Measurements from ENCODE around the gene ZNF433. TPM values are rescaled to one million over a fixed set of nuclear protein-coding genes. Genes with fewer than 3 reads are reported as not detected.

ZNF433 gene
- total and polyA plus RNA-seq, 2 experiments from 2014 or later = 2.0 to 3.4 TPM

DNA sequence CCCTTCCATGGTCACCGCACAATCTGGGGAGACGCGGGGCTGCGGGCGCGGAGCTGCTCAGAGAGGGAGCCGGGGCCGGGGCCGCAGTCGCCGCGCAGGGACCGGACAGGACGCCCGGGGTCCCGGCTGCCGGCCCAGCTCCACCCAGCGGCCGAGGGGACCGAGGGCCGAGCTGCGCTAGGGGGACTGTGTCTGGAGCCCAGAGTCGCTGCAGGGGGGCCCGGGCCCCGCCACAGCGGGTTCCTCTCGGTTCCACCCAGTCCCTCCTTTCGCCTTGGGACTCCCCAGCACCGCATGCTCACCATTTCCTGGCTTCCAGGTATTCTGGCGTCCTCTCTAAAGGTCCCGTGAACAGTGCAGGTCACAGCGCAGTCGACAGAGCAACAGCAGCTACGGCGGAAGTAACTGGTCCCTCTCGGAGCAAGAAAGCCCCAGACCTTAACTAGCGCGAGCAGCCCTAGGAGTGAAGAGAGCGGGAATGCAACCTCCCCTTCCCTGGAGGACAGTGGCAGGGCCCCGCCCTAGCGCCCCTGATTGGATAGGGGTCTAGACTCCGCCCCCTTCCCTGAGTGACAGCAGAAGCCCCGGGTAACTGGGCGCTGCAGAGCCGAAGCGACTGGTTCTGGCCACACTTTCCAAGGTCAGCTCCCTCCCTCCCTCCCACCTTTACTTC lies 17.2 kb upstream of the ZNF433 start, which contains the start of gene ZNF878:
Gene ZNF878 (minus strand): TSS at position 465 of the 673 bp plus-strand sequence. CDS start 160 bp downstream, at position 305.
- Mint-ChIP-seq H3K9me3 (peaks cover 91% of the 10 kb centered on the region), H3K4me3 (peak within 1 kb of the TSS; percentile 41; the same call in 2 of the 3 replicates), H3K36me3 (ENCODE audit: low read depth) (peaks cover 42% of the 10 kb centered on the region), H3K4me1 (no peaks in the 10 kb centered on the region), H3K27me3 (ENCODE audit: insufficient read depth, low read depth, poor library complexity) (peaks cover 3% of the 10 kb centered on the region), H3K27ac (no peak within 1 kb of the TSS)
- H3F3A ChIP-seq (replicated peaks; ENCODE audit: low read depth) = peaks cover 18% of the 10 kb centered on the region
- H3K4me2 ChIP-seq = peak within 1 kb of the TSS; percentile 90
- DNase-seq (ENCODE audit: low spot score) (peak; percentile 99), ATAC-seq (peak; percentile 95)
- TF ChIP-seq POLR2AphosphoS5 (IDR thresholded peaks at IDR 0.05; ENCODE audit: low read depth) (peak; percentile 100), ETS1 (IDR thresholded peaks at IDR 0.05) (peak; percentile 61), EZH2 (IDR thresholded peaks at IDR 0.05; ENCODE audit: low read depth, unreplicated experiment) (no peak), CTCF (conservative IDR thresholded peaks at IDR 0.05; ENCODE audit: low read depth in 2 of 2) (peak; percentile 13 to 20; a peak in 3 of 4 replicates), JUNB (IDR thresholded peaks at IDR 0.05; ENCODE audit: unreplicated experiment) (no peak)
- H3K27ac ChIP-seq (ENCODE audit: low read depth) = peak within 1 kb of the TSS; percentile 94
- H2AFZ ChIP-seq = peak within 1 kb of the TSS; percentile 69
- H3K9me2 ChIP-seq (ENCODE audit: insufficient read depth) = no peaks in the 10 kb centered on the region
- peaks cover 13% of the 10 kb centered on the region for H3K36me3 ChIP-seq (ENCODE audit: insufficient read depth)
- no peaks in the 10 kb centered on the region for H4K20me1 ChIP-seq (replicated peaks; ENCODE audit: insufficient read depth)
- peak within 1 kb of the TSS; percentile 99 for H3K4me3 ChIP-seq
- peaks cover 33% of the 10 kb centered on the region for H3K79me2 ChIP-seq (replicated peaks; ENCODE audit: insufficient read depth)
- H3K4me1 ChIP-seq (ENCODE audit: insufficient read depth) = peaks cover 13% of the 10 kb centered on the region; the same call in 1 of the 2 replicates
- H3K27me3 ChIP-seq (ENCODE audit: insufficient read depth) = peaks cover 4% of the 10 kb centered on the region; the same call in 1 of the 2 replicates

GRCh38 chr19:12052091-12052496 lies 16.6 kb upstream of the ZNF433 start:
- DNase-seq (ENCODE audit: low spot score) = no peak
- peaks cover 13% of the 10 kb centered on the region; the same call in 1 of the 2 replicates for H3K4me1 ChIP-seq (ENCODE audit: insufficient read depth)
- peaks cover 18% of the 10 kb centered on the region for H3K36me3 ChIP-seq (ENCODE audit: insufficient read depth)
- H3F3A ChIP-seq (replicated peaks; ENCODE audit: low read depth) = peaks cover 18% of the 10 kb centered on the region
- no peaks in the 10 kb centered on the region for H3K9me2 ChIP-seq (ENCODE audit: insufficient read depth)
- Mint-ChIP-seq H3K4me3 (peak overlapping the region; percentile 41; the same call in 2 of the 3 replicates), H3K27ac (no peak overlapping the region), H3K4me1 (no peaks in the 10 kb centered on the region), H3K36me3 (ENCODE audit: low read depth) (peaks cover 42% of the 10 kb centered on the region), H3K9me3 (peaks cover 91% of the 10 kb centered on the region), H3K27me3 (ENCODE audit: insufficient read depth, low read depth, poor library complexity) (peaks cover 3% of the 10 kb centered on the region)
- peaks cover 4% of the 10 kb centered on the region; the same call in 1 of the 2 replicates for H3K27me3 ChIP-seq (ENCODE audit: insufficient read depth)
- peak overlapping the region; percentile 99 for H3K4me3 ChIP-seq
- TF ChIP-seq EZH2phosphoT487 (IDR thresholded peaks at IDR 0.05; ENCODE audit: unreplicated experiment) (no peak), EZH2 (IDR thresholded peaks at IDR 0.05; ENCODE audit: low read depth, unreplicated experiment) (no peak), ZNF462 (CRISPR knock-in tag; IDR thresholded peaks at IDR 0.05) (no peak), NANOG (IDR thresholded peaks at IDR 0.05; ENCODE audit: borderline replicate concordance) (no peak), ZNF114 (CRISPR knock-in tag; IDR thresholded peaks at IDR 0.05) (no peak)
- H4K20me1 ChIP-seq (replicated peaks; ENCODE audit: insufficient read depth) = no peaks in the 10 kb centered on the region
- H3K4me2 ChIP-seq = peak overlapping the region; percentile 90
- no peak for ATAC-seq
- H3K27ac ChIP-seq (ENCODE audit: low read depth) = peak overlapping the region; percentile 94
- peaks cover 39% of the 10 kb centered on the region for H3K79me2 ChIP-seq (replicated peaks; ENCODE audit: insufficient read depth)
- no peak overlapping the region for H2AFZ ChIP-seq

Measured in GM23338 (cell line).